ENCODE measurements around the gene HIRA. TPM values are rescaled to one million over a fixed set of nuclear protein-coding genes. Genes with fewer than 3 reads are reported as not detected.
"Not testable (repeated sequence)": the region's sequence is repeated elsewhere in the genome, so short reads cannot be mapped to it uniquely, and the experiment has no call there.

The HIRA gene
- total RNA-seq, 2 experiments from 2014 or later: 31.2 to 55.7 TPM

DNA sequence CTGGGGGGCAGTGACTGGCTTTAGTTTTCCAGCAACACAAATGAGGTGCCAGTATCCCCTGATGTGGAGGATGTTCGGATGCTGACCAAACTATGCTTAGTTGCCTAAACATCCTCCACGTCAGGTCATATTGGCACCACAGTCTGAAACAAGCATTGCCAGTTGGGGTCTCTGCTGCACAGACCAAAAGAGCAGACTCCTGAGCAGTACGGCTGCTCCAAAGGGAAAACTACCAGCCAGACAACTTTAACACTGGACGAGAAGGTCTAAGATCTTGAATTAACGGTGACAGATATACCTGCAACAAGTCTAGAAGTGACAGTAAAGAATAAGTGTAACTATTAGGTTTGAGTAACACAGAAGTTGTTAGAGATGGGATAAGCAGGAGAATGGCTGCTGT, 99.6 kb downstream of the HIRA start:
- no peaks in the 10 kb centered on the region for H4K20me1 ChIP-seq (ENCODE audit: insufficient read depth, low read length)
- no TSS peak for BruUV-seq (replicated peaks)
- peaks cover 88% of the 10 kb centered on the region for H3K36me3 ChIP-seq (ENCODE audit: insufficient read depth, low read length)
- H3K27ac ChIP-seq (ENCODE audit: low read depth, low read length, poor library complexity, severe bottlenecking): no peak overlapping the region
- H2AFZ ChIP-seq (ENCODE audit: low read length): no peak overlapping the region
- TF ChIP-seq EZH2phosphoT487 (IDR thresholded peaks at IDR 0.05; ENCODE audit: borderline replicate concordance, low read depth, low read length): no peak
- TF ChIP-seq, protein P1, sequence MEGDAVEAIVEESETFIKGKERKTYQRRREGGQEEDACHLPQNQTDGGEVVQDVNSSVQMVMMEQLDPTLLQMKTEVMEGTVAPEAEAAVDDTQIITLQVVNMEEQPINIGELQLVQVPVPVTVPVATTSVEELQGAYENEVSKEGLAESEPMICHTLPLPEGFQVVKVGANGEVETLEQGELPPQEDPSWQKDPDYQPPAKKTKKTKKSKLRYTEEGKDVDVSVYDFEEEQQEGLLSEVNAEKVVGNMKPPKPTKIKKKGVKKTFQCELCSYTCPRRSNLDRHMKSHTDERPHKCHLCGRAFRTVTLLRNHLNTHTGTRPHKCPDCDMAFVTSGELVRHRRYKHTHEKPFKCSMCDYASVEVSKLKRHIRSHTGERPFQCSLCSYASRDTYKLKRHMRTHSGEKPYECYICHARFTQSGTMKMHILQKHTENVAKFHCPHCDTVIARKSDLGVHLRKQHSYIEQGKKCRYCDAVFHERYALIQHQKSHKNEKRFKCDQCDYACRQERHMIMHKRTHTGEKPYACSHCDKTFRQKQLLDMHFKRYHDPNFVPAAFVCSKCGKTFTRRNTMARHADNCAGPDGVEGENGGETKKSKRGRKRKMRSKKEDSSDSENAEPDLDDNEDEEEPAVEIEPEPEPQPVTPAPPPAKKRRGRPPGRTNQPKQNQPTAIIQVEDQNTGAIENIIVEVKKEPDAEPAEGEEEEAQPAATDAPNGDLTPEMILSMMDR (conservative IDR thresholded peaks at IDR 0.05; ENCODE audit: low read length): no peak
- intact Hi-C loops (cut with micrococcal nuclease; ENCODE audit: unreplicated experiment): no loop called here
- DNase-seq (ENCODE audit: low spot score): no peak
- no peaks in the 10 kb centered on the region for H3K9me2 ChIP-seq (ENCODE audit: insufficient read depth, low read length)
- H3K79me2 ChIP-seq (ENCODE audit: insufficient read depth, low read depth, low read length): no peaks in the 10 kb centered on the region
- H3K9me3 ChIP-seq (ENCODE audit: low read length): peaks cover 9% of the 10 kb centered on the region; the same call in 1 of the 2 replicates
- H3K4me1 ChIP-seq (ENCODE audit: insufficient read depth, low read length, poor library complexity, severe bottlenecking): no peaks in the 10 kb centered on the region
- ChIA-PET CTCF (ENCODE audit: unreplicated experiment) (no interaction called here), POLR2A (no interaction called here)
- H3K4me2 ChIP-seq (ENCODE audit: low read length): no peak overlapping the region
- H3K4me3 ChIP-seq (ENCODE audit: low read depth, low read length, poor library complexity, severe bottlenecking): no peak overlapping the region

DNA sequence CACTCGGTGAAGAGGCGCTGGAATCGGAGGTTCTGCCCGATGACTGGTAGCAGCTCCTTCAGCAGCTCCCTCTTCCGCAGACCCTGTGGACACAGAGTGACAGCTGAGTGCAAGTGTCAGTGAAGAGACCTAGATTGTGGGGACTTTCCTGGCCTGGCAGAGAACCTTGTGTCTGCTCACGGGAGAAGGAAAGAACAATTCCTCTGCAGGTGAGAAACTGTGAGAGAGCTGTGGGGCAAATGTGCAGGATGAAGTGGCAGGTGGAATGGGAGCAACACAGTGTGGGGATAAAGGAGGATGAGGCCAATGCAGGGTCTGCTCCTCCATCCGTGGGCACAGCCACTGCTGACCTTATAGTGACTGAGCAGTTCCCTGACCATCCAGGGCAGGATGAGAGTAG, 100.1 kb downstream of the HIRA start:
- BruUV-seq (replicated peaks): no TSS peak
- intact Hi-C loops (cut with micrococcal nuclease; ENCODE audit: unreplicated experiment): no loop called here

DNA sequence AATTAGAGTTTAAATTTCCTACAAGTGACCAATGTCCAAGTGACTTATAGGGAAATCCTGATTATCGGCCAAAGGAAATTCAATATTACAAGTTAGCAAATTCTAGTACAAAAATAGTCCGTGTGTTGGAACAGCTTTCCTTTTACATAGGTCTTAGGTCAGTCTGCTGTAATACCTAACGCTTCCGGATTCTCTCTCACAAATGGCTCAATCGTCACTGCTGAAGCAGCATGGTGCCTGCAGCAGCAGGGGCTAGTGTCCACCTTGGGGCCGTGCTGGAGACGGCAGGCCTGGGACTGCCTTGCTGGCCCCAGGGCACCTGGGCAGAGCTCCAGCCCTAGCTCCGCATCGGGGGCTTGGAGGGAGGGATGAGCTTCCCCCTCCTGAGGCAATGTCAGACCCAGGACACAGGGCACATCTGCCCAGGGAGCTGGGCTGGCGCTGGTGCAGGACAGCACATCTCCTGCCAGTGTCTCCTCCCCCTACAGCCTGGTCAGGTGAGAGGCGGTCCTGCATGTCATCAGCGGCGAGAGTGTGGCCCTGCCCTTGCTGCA, 100.6 kb downstream of the HIRA start:
- BruUV-seq (replicated peaks): no TSS peak
- no peak for DNase-seq (ENCODE audit: low spot score)
- Histone ChIP-seq H3K9me3 (ENCODE audit: low read length) (no peaks in the 10 kb centered on the region), H3K27ac (ENCODE audit: low read depth, low read length, poor library complexity, severe bottlenecking) (no peak overlapping the region), H4K20me1 (ENCODE audit: insufficient read depth, low read length) (no peaks in the 10 kb centered on the region), H2AFZ (ENCODE audit: low read length) (no peak overlapping the region), H3K4me2 (ENCODE audit: low read length) (no peak overlapping the region), H3K4me3 (ENCODE audit: low read depth, low read length, poor library complexity, severe bottlenecking) (no peak overlapping the region), H3K4me1 (ENCODE audit: insufficient read depth, low read length, poor library complexity, severe bottlenecking) (no peaks in the 10 kb centered on the region), H3K36me3 (ENCODE audit: insufficient read depth, low read length) (peaks cover 77% of the 10 kb centered on the region), H3K79me2 (ENCODE audit: insufficient read depth, low read depth, low read length) (no peaks in the 10 kb centered on the region), H3K9me2 (ENCODE audit: insufficient read depth, low read length) (no peaks in the 10 kb centered on the region)
- TF ChIP-seq, protein P1 (conservative IDR thresholded peaks at IDR 0.05; ENCODE audit: low read length): no peak
- no peak for TF ChIP-seq EZH2phosphoT487 (IDR thresholded peaks at IDR 0.05; ENCODE audit: borderline replicate concordance, low read depth, low read length)
- CTCF ChIA-PET (ENCODE audit: unreplicated experiment): no interaction called here
- intact Hi-C loops (cut with micrococcal nuclease; ENCODE audit: unreplicated experiment): no loop called here
- POLR2A ChIA-PET: no interaction called here

More for the DNA sequence above, 100.1 kb downstream of the HIRA start:
- H3K36me3 ChIP-seq (ENCODE audit: insufficient read depth, low read length): peaks cover 83% of the 10 kb centered on the region
- no peaks in the 10 kb centered on the region for H4K20me1 ChIP-seq (ENCODE audit: insufficient read depth, low read length)
- no peak overlapping the region for H3K4me2 ChIP-seq (ENCODE audit: low read length)
- H3K9me3 ChIP-seq (ENCODE audit: low read length): peaks cover 4% of the 10 kb centered on the region; the same call in 1 of the 2 replicates
- no peaks in the 10 kb centered on the region for H3K4me1 ChIP-seq (ENCODE audit: insufficient read depth, low read length, poor library complexity, severe bottlenecking)
- H2AFZ ChIP-seq (ENCODE audit: low read length): no peak overlapping the region
- H3K27ac ChIP-seq (ENCODE audit: low read depth, low read length, poor library complexity, severe bottlenecking): no peak overlapping the region
- DNase-seq (ENCODE audit: low spot score): no peak
- no peak overlapping the region for H3K4me3 ChIP-seq (ENCODE audit: low read depth, low read length, poor library complexity, severe bottlenecking)
- ChIA-PET CTCF (ENCODE audit: unreplicated experiment) (no interaction called here), POLR2A (no interaction called here)
- no peaks in the 10 kb centered on the region for H3K9me2 ChIP-seq (ENCODE audit: insufficient read depth, low read length)
- TF ChIP-seq EZH2phosphoT487 (IDR thresholded peaks at IDR 0.05; ENCODE audit: borderline replicate concordance, low read depth, low read length): no peak
- TF ChIP-seq, protein P1 (conservative IDR thresholded peaks at IDR 0.05; ENCODE audit: low read length): no peak
- H3K79me2 ChIP-seq (ENCODE audit: insufficient read depth, low read depth, low read length): no peaks in the 10 kb centered on the region

DNA sequence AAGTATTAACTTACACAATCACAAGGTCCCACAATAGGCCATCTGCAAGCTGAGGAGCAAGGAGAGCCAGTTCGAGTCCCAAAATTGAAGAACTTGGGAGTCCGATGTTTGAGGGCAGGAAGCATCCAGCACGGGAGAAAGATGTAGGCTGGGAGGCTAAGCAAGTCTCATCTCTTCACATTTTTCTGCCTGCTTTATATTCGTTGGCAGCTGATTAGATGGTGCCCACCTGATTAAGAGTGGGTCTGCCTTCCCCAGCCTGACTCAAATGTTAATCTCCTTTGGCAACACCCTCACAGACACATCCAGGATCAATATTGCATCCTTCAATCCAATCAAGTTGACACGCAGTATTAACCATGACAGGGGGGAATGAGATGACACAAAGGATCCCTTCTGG, 101.3 kb downstream of the HIRA start:
- H2AFZ ChIP-seq (ENCODE audit: low read length); H3K9me2 ChIP-seq (ENCODE audit: insufficient read depth, low read length); DNase-seq (ENCODE audit: low spot score); CTCF ChIA-PET (ENCODE audit: unreplicated experiment); BruUV-seq (replicated peaks); H4K20me1 ChIP-seq (ENCODE audit: insufficient read depth, low read length); intact Hi-C loops (cut with micrococcal nuclease; ENCODE audit: unreplicated experiment); H3K9me3 ChIP-seq (ENCODE audit: low read length); H3K79me2 ChIP-seq (ENCODE audit: insufficient read depth, low read depth, low read length); POLR2A ChIA-PET; H3K4me3 ChIP-seq (ENCODE audit: low read depth, low read length, poor library complexity, severe bottlenecking); H3K4me2 ChIP-seq (ENCODE audit: low read length); H3K4me1 ChIP-seq (ENCODE audit: insufficient read depth, low read length, poor library complexity, severe bottlenecking); H3K27ac ChIP-seq (ENCODE audit: low read depth, low read length, poor library complexity, severe bottlenecking): not testable (repeated sequence)
- peaks cover 70% of the 10 kb centered on the region for H3K36me3 ChIP-seq (ENCODE audit: insufficient read depth, low read length)

Data from OCI-LY7 (cell line).